NK-92 treated with Interleukin-12 subunit alpha and Interleukin-12 subunit beta, amount 100 ng/mL, for 24 hours (cell line): ENCODE results near the gene LRRC27.
"Not testable (repeated sequence)": the region's sequence is repeated elsewhere in the genome, so short reads cannot be mapped to it uniquely, and the experiment has no call there.

ENCODE experiments used
- DNase-seq: peaks from one replicate; lab custom pipeline; 2025; lab: John Stamatoyannopoulos, UW

The LRRC27 gene

DNA sequence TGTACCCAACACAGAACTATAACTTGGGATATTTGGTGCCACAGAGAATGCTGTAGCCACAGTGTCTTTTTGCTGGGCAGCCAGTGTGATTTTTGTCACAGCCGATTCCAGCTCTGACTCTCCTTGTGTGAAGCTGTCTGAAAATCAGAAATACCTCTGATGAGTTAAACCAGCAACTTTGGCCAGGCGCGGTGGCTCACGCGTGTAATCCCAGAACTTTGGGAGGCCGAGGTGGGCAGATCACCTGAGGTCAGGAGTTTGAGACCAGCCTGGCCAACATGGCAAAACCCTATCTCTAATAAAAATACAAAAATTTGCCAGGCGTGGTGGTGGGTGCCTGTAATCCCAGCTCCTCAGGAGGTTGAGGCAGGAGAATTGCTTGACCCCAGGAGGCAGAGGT, 5.9 kb downstream of the LRRC27 start:
- DNase-seq = not testable (repeated sequence)

DNA sequence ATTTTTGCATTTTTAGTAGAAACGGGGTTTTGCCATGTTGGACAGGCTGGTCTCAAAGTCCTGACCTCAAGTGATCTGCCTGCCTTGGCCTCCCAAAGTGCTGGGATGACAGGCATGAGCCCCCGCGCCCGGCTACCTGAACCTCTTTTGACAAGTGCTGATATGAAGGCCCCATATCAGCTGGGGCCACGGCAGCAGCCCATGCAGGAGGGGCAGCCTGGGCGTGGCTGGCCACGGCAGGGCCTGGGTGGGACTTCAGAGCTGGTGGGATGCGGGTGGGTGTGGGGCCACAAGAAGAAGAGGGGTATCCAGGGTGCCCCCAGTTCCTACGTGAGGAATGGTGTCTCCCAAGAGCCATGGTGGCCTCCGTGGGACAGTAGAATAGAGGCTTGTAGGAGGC, 6.9 kb downstream of the LRRC27 start:
- no peak for DNase-seq

DNA sequence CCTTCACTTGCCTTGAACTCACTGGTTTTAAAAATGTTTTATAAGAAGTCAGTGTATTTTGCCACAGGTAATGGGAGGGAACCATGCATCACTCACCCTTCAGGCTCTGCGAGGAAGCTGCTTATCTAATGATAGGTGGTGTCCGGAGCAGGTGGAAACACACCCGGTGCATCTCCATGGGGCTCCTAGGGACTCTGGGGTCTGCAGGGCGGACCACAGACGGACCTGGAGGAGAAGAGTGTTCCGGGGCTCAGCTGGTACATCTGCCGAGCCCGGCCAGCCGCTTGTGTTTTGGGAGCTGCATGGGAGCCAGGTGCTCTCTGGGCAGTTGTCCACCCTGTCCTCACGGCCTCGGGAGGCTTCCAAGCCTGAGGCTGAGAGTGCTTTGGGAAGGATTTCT, 7.3 kb downstream of the LRRC27 start:
- DNase-seq = no peak

DNA sequence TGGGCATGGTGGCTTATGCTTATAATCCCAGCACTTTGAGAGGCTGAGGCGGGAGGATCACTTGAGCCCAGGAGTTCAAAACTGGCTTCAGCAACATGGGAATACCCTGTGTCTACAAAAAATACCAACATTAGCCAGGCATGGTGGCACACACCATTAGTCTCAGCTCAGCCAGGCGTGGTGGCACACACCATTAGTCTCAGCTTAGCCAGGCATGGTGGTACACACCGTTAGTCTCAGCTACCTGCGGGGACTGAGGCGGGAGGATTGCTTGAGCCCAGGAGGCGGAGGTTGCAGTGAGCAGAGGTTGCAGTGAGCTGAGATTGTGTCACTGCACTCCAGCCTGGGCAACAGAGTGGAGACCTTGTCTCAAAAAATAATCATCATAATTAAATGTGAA, 9.0 kb downstream of the LRRC27 start:
- no peak for DNase-seq

DNA sequence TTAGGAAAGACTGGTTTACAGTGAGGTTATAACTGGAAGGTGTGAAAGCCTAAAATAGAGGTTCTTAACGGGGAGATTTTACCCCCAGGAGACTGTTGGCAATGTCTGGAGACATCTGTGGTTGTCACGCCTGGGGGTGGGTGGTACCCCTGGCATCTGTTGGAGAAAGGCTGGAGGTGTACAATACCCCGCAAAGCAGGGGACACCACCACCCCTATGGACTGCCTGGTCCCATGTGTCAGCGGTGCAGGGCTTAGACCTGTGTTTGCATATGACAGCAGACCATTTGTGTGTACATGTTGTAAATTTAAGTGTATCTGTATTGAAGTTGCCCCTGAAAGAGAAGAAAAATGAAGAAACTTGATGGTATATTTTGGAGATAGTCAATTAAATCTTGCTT, 9.8 kb downstream of the LRRC27 start:
- DNase-seq = no peak

DNA sequence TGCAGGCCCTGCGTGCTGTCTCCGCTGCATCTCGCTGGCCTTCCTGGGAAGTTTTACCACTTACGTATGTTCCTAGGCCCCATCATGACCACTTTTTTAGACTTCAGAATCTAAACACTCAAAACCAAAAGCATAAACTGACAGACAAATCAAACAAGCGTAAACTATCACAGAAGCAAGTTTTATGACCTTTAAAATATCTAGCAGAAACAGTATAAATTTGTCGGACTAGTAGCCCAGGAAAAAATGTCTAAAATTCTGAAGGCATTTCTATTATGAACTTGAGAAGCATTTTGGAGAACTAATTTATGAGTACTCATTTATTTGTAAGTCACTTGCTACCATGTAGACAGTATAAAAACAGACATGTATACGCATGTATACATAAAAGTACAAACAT, 10.6 kb downstream of the LRRC27 start:
- DNase-seq = no peak

DNA sequence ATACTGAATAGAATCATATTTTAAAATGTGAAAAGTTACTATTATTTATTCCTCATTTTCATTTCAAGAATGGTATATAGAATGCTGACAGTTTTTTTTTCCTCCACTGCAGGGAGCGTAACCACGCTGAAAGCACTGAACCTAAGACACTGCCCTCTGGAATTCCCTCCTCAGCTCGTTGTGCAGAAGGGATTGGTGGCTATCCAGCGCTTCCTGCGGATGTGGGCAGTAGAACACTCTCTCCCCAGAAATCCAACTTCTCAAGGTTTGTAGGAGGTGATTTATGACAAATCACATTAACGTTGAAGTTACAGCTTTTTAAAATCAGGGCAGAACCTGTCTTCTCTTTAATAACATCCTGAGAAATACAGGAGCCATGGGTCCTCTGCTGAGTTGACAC, 12.4 kb downstream of the LRRC27 start:
- DNase-seq = no peak

DNA sequence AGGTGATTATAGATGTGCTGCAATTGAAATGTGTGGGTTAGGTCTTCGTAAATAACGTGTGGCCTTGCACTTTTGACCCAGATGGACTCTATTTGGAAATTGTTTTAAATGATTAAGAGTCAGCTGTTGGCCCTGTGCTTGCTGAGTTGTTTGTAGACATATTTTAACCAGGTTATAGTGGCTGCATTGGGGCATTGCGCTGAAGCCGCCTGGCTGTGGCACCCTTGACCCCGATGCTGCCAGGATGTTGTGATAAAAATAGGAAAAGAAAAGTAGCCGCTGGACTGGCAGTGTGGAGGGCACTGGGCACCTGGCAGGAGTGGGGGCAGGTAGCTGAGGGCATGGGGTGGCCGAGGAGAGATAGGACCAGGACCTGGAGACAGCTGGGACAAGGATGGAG, 13.4 kb downstream of the LRRC27 start:
- DNase-seq = no peak

DNA sequence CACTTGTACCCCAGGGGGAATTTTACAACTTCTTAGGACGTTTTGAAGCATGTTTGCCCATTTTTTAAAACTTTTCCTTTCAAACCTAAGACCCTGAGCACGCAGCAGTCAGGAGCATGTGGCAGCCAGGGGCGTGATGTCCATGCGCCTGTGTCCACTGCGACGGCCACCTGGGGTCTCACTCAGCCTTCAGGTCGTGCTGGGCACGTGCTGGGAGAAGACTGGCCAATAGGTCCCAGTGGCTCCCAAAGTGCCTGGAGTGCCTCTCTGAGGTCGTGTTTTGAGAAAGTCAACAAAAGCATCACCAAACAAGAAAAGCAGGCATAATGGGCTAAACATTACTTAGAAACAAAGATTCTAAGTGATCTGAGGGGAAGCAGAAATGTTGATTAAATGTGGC, 14.8 kb downstream of the LRRC27 start:
- DNase-seq = no peak

DNA sequence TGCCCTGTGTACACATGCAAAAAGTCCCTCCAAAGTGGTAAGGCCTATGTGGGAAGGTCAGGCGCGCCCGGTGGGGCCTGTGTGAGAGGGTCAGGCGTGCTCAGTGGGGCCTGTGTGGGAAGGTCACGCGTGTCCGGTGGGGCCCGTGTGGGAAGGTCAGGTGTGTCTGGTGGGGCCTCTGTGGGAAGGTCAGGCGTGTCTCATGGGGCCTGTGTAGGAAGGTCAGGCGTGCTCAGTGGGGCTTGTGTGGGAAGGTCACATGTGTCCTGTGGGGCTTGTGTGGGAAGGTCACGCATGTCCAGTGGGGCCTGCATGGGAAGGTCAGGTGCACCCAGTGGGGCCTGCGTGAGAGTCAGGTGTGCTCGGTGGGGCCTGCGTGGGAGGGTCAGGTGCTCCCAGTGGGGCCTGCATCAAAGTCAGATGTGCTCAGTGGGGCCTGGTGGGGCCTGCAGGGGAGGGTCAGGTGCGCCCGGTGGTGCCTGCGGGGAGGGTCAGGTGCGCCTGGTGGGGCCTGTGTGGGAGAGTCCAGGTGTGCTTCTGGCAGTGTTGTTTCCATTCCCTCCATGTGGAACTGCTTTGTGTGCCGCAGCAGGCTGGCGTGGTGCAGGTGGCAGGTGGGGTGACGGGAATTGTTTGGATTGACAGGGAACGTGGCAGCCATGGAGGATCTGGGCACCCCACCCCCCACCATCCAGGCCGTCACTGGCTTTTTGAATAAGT, 15.4 kb downstream of the LRRC27 start:
- no peak for DNase-seq

DNA sequence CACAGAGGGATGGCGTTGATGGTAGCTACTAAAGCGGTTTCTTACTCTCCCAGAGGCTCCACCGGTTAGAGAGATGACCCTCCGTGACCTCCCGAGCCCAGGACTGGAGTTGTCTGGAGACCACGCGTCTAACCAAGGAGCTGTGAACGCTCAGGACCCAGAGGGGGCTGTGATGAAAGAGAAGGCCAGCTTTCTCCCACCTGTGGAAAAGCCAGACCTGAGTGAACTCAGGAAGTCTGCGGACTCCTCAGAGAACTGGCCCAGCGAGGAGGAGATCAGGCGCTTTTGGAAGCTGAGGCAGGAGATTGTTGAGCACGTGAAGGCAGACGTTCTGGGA, 15.9 kb downstream of the LRRC27 start:
- DNase-seq = no peak

DNA sequence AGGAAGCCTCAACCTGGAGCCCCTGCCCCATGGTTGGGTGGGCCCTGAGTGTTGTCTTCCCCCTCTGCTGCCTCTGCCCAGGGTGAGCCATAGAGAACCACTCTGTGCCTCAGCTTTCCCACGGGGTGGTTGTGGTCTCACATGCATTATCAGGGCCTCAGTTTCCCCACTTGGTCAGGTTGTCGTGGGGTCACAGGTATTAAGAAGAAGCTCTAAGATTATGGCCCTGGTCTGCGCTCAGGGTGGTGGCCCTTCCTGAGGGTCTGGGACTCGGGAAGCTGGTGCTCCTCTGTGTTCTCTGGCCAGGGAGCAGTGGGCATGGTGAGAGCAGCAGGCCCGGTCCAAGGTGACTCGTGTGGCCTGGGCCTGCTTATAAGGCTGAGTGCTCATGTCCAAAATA, 17.8 kb downstream of the LRRC27 start:
- no peak for DNase-seq

DNA sequence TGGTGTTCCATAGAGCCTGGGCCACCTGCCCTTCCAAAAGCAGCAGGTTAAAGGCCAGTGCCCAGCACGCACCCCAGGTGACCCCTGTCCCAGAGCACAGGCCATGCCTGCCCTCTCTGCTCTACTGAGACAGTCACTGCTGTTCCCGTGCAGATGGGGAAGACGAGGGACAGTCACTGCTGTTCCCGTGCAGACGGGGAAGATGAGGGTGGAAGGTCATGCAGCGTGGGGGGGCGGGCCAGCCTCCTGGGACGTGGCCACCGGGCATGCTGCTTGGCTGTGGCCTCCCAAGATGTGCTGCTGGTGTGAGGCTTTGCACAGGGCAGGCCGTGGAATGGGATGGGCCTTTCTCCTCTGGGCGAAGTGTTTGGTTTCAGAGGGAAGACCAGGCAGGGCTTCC, 18.4 kb downstream of the LRRC27 start:
- no peak for DNase-seq

DNA sequence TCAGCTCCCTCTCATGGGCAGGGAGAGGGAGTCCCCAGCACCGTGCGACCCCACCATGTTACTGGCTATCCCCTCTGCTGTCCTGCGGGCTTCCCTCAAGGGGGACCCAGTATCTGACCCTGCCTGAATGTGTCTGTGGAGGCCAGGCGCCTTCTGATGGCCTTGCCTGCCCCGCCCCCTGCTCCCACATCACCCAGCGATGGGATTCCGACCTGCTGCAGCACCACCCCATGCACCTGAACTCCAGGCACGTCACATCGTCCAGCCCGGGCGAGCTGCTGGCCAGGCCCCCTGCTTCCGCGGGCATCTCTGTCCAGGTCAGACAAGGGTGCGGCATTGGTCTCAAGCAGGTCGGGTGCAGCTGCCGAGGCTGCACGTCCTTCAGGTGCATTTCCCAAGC, 19.0 kb downstream of the LRRC27 start:
- DNase-seq = no peak

DNA sequence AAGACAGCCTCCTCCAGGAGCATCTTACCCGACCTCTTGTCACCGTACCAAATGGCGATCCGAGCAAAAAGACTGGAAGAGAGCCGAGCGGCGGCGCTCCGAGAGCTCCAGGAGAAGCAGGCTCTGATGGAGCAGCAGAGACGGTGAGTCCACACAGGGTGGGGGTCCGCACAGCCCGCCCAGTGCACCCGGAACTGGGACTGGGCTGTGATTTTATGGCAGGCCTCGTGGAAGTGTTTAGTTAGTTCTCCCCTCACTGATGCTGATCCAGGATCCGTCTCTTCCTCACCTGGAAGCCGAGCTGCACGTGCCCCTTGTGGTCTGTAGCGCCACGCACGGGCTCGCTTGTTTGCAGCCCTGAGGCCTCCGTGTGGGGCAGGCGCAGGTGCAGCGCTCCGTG, 19.6 kb downstream of the LRRC27 start:
- DNase-seq = no peak

DNA sequence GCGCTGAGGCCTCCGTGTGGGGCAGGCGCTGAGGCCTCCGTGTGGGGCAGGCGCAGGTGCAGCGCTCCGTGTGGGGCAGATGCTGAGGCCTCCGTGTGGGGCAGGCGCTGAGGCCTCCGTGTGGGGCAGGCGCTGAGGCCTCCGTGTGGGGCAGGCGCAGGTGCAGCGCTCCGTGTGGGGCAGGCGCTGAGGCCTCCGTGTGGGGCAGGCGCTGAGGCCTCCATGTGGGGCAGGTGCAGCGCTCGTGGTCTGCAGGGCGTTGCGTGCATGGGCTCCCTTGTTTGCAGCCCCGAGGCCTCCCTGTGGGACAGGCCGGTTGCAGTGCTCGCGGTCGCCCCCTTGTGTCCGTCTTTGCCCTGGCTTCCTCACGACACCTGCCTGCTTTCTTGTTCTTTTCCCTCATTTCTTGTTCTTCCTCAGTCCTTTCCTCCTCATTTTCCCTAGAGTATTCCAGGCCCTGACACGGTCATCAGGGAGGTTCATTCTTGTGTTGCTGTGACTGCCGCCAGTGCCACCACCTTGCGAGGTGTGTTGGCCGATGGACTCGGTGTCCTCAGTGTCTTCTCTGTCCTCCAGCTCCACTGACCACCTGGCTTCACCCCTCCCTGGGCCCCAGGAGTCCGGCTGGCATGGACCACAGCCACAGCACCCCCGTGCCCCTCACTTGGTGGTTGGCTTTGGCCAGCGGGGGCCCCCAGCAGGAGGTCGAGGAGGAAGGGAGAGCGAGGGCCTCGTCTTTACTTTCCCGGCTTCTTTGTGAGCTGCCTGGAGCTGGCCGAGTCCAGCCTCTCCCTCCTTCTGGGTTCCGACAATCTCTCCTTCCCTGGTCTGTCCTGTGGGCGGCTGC, 20.7 kb downstream of the LRRC27 start:
- not testable (repeated sequence) for DNase-seq

DNA sequence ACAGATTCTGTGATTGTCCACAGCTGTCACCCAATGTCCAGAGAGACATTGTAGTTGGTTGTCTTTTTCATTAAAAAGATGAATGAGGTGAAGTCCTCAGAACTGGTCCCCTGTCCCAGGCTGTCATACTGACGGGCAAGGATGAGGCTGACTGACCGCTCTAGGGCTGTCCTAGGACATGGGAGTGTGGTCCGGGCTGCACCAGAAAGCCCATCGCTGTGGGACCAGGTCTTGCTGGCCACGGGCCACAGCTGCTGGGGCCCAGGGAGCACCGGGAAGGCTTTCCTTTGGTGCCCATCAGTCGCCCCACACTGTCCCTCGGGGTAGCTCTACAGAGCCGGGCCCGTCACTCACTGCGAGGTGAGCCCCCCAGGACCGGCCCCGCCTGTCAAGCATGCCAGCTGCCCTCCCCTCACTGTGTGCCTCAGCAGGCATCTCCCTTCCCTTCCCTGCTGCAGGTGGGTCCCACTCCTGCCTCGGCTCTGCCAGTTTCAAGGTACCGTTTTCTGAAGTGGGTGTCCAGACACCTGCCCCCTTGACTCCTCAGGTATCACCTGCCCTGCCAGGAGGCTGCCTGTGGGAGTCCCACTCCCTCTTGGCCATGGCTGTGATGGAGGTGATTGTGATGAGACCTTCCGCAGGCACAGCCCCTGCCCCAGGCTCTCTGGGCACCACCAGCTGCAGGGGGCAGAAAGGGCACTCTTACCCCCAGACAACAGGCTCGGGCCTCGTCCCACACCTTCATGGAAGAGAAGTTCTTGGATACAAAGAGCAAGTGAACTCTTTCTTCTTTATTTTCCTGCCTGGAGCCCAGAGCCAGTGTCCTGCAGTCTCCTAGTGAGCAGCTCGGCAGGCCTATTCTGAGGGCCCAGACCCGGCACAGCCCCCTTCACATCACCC, 21.7 kb downstream of the LRRC27 start:
- DNase-seq = no peak

DNA sequence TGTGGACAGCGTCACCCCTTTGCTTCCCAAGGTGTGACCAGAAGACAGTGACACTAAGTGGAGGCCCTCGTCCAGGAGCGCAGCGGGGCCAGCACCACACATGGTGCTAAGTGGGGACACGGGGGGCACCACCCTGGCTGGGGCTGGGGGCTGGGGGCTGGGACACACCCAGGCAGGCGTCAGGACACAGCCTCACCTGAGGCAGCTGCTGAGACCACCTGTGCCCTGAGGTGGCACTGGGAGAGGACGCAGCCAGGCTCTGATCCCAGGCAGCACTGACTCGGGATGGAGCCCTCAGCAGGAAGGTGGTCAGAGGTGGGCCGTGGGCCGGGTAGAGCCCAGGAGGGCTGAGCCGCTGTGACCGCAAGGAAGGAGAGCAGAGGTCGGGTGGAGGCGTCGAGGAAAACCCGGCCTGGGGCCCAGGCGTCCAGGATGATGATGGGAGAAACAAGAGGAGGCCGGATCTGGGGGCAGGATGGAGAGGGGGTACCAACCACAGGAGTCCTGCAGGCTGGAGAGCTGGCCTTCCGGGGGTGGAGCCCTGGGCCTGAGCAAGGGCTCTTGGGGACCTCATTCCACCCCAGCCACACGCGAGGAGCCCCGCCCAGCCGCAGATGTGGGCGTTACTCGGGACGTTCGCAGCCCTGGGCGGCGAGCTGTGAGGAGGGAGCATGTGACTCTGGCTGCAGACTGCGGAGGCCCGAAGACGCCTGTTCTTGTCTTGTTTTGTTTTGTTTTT, 22.5 kb downstream of the LRRC27 start:
- no peak for DNase-seq

DNA sequence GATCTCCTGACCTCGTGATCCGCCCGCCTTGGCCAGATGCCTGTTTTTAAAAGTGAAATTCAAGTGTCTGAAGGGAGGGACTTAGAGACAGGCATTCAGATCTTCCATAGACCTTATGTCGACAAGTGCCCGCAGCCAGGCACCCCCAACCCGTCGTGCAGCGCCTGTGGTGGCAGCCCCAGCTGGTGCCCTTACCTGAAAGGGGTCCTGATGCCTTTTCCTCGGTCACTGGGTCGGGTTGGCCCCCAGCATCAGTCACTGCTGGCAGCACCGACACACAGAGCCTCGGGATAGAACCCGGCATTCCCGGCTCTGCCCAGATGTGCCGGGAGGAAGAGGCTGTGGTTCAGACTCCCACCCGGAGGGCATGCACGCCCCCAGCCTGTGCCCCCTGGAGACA, 23.3 kb downstream of the LRRC27 start:
- no peak for DNase-seq

DNA sequence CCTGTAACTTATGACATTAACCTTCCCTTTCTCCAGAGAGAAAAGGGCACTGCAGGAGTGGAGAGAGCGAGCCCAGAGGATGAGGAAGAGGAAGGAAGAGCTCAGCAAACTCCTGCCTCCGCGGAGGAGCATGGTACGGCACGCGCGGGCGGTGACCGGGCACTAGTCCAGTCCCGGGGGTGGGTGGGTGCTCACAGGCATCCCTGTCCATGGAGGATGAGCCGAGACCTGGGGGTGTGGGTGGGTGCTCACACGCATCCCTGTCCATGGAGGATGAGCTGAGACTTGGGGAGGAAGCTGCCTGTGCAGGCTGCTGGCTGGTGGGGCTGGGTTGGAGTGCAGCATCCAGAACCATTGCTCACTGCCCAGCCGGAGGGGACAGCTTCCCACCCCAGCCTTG, 23.8 kb downstream of the LRRC27 start:
- no peak for DNase-seq

DNA sequence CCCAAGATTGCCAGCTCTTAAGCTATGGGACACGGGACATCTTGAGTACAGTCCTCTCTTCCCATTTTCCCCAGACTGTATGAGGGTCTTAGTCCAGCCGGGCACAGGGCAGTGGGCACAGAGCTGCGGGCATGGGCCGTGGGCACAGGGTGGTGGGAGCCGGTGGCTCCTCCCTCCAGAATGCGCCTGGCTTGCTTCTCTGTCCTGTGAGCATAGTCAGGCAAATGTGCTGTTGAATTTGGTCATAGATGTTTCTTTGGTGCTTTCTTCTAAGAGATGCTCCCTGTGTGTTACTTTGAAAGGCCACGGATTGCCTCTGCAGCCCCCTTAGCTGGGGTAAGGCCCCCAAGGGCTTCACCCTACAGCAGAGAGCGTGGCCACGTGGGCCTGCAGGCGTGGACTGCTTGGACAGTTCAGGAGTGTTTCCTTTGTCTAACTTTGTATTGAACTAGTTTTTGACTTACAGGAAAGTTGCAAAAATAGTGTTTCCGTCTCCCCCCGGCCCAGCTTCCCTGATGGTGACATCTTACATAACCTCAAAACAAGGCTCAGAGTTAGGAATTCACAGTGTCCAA, 24.7 kb downstream of the LRRC27 start:
- no peak for DNase-seq
